ENCODE measurements around the gene BEND5.

The BEND5 gene

GRCh38 chr1:48738356-48738755, 38.3 kb downstream of the BEND5 start:
- DNase-seq (ENCODE audit: low spot score): no peak
- in situ Hi-C loops (cut with MboI; ENCODE audit: low pct_unique_long_range_greater_than_20kb, low sequenced_read_pairs, unreplicated experiment): no loop called here
- no peak for TF ChIP-seq CTCF (IDR thresholded peaks at IDR 0.05; ENCODE audit: extremely low read depth, insufficient read depth, missing control alignments)

GRCh38 chr1:48735796-48736195, 40.9 kb downstream of the BEND5 start:
- no peak for TF ChIP-seq CTCF (IDR thresholded peaks at IDR 0.05; ENCODE audit: extremely low read depth, insufficient read depth, missing control alignments)
- no peak for DNase-seq (ENCODE audit: low spot score)
- in situ Hi-C loops (cut with MboI; ENCODE audit: low pct_unique_long_range_greater_than_20kb, low sequenced_read_pairs, unreplicated experiment): no loop called here

- TF ChIP-seq CTCF (IDR thresholded peaks at IDR 0.05; ENCODE audit: extremely low read depth, insufficient read depth, missing control alignments): no peak
- DNase-seq (ENCODE audit: low spot score): no peak
- in situ Hi-C loops (cut with MboI; ENCODE audit: low pct_unique_long_range_greater_than_20kb, low sequenced_read_pairs, unreplicated experiment): no loop called here
Measured at GRCh38 chr1:48730164-48730910, 46.4 kb downstream of the BEND5 start.

- DNase-seq (ENCODE audit: low spot score): no peak
- no peak for TF ChIP-seq CTCF (IDR thresholded peaks at IDR 0.05; ENCODE audit: extremely low read depth, insufficient read depth, missing control alignments)
- in situ Hi-C loops (cut with MboI; ENCODE audit: low pct_unique_long_range_greater_than_20kb, low sequenced_read_pairs, unreplicated experiment): no loop called here
Measured at GRCh38 chr1:48728584-48728983, 48.1 kb downstream of the BEND5 start.

GRCh38 chr1:48726557-48727215, 50.0 kb downstream of the BEND5 start:
- no peak for DNase-seq (ENCODE audit: low spot score)
- in situ Hi-C loops (cut with MboI; ENCODE audit: low pct_unique_long_range_greater_than_20kb, low sequenced_read_pairs, unreplicated experiment): no loop called here
- no peak for TF ChIP-seq CTCF (IDR thresholded peaks at IDR 0.05; ENCODE audit: extremely low read depth, insufficient read depth, missing control alignments)

- no peak for DNase-seq (ENCODE audit: low spot score)
Measured at GRCh38 chr1:48726139-48726538, 50.6 kb downstream of the BEND5 start.

More at GRCh38 chr1:48726139-48726538, 50.6 kb downstream of the BEND5 start:
- in situ Hi-C loops (cut with MboI; ENCODE audit: low pct_unique_long_range_greater_than_20kb, low sequenced_read_pairs, unreplicated experiment): no loop called here
- TF ChIP-seq CTCF (IDR thresholded peaks at IDR 0.05; ENCODE audit: extremely low read depth, insufficient read depth, missing control alignments): no peak

All from GM13977 (cell line).